Hematopoietic multipotent progenitor cell (in vitro differentiated cells): Measurements from ENCODE around the gene NLRP9. TPM values are rescaled to one million over a fixed set of nuclear protein-coding genes. Genes with fewer than 3 reads are reported as not detected.
A peak's percentile ranks its signal among the peaks of the same experiment; 100 is the strongest.

Source experiments
- DNase-seq, 3 donors: peaks; one replicate each; pipeline ENCODE4 v3.0.0-alpha.2; 2011 to 2015; ENCODE audit warnings: low read depth in 2 of 3, low spot score in 2 of 3
- total RNA-seq: library from RNA; depleted of rRNA; stranded (reverse); fragments of >200 nt; gene quantifications from one replicate; pipeline ENCODE4 v1.2.3, GENCODE V29; 2012

The NLRP9 gene
- total RNA-seq, 1 donor: not detected

- DNase-seq: no peak
These were observed 33.5 kb downstream of the NLRP9 start for GRCh38 chr19:55704494-55705245.

GRCh38 chr19:55703790-55704215 lies 34.4 kb downstream of the NLRP9 start:
- DNase-seq: peak; percentile 7 to 45 (median 22)

- DNase-seq: peak in 2 of 3 donors; percentile 9 to 14
These were observed 36.0 kb downstream of the NLRP9 start for GRCh38 chr19:55702131-55702627.

- no peak for DNase-seq
These were observed 37.4 kb downstream of the NLRP9 start for GRCh38 chr19:55700813-55701212.

- DNase-seq: no peak
These were observed 39.0 kb downstream of the NLRP9 start for GRCh38 chr19:55699221-55699620.

GRCh38 chr19:55698256-55698655 lies 39.9 kb downstream of the NLRP9 start:
- no peak for DNase-seq

GRCh38 chr19:55697698-55698097 lies 40.5 kb downstream of the NLRP9 start:
- DNase-seq: no peak

GRCh38 chr19:55697069-55697440 lies 41.1 kb downstream of the NLRP9 start:
- DNase-seq: no peak

- no peak for DNase-seq
These were observed 41.7 kb downstream of the NLRP9 start for GRCh38 chr19:55696301-55697068.

GRCh38 chr19:55695511-55696290 lies 42.5 kb downstream of the NLRP9 start:
- no peak for DNase-seq

GRCh38 chr19:55694656-55695491 lies 43.3 kb downstream of the NLRP9 start:
- DNase-seq: no peak

- no peak for DNase-seq
These were observed 44.0 kb downstream of the NLRP9 start for GRCh38 chr19:55694241-55694655.

GRCh38 chr19:55693336-55693974 lies 44.7 kb downstream of the NLRP9 start:
- no peak for DNase-seq

GRCh38 chr19:55692681-55693081 lies 45.5 kb downstream of the NLRP9 start:
- DNase-seq: no peak

GRCh38 chr19:55691561-55692481 lies 46.4 kb downstream of the NLRP9 start:
- no peak for DNase-seq

- no peak for DNase-seq
These were observed 47.2 kb downstream of the NLRP9 start for GRCh38 chr19:55690769-55691545.

- DNase-seq: no peak
These were observed 48.0 kb downstream of the NLRP9 start for GRCh38 chr19:55690109-55690768.
